ENCODE data around the gene KRT84. TPM values are rescaled to one million over a fixed set of nuclear protein-coding genes. Genes with fewer than 3 reads are reported as not detected.
A peak's percentile ranks its signal among the peaks of the same experiment; 100 is the strongest.

Gene KRT84
- total RNA-seq, 2 experiments from 2014 or later, result not detected

GRCh38 chr12:52394836-52395405 lies 9.5 kb upstream of the KRT84 start:
- CTCF ChIA-PET, result interaction anchor here (0.7 to 1.7 kb wide), 6 partner anchors 8 to 485 kb away, joined by 3 to 5 read pairs (median 3); partner anchors contain the start of gene KRT80
- intact Hi-C loops (cut with micrococcal nuclease), result no loop called here
- TF ChIP-seq CTCF (IDR thresholded peaks at IDR 0.05), result no peak
- ATAC-seq (no peak), DNase-seq (no peak)
- Mint-ChIP-seq H3K4me3 (no peak overlapping the region), H3K27ac (no peak overlapping the region), H3K36me3 (ENCODE audit: low read depth) (no peaks in the 10 kb centered on the region), H3K4me1 (ENCODE audit: low read depth) (no peaks in the 10 kb centered on the region), H3K9me3 (no peaks in the 10 kb centered on the region), H3K27me3 (no peaks in the 10 kb centered on the region)
- POLR2A ChIA-PET, result no interaction called here

- Mint-ChIP-seq H3K27me3 (no peaks in the 10 kb centered on the region), H3K36me3 (ENCODE audit: low read depth) (no peaks in the 10 kb centered on the region), H3K9me3 (no peaks in the 10 kb centered on the region), H3K4me1 (ENCODE audit: low read depth) (no peaks in the 10 kb centered on the region), H3K4me3 (no peak overlapping the region), H3K27ac (no peak overlapping the region)
- intact Hi-C loops (cut with micrococcal nuclease), result no loop called here
- ATAC-seq (no peak), DNase-seq (no peak)
- ChIA-PET CTCF (interaction anchor here (1.0 kb wide), 1 partner anchor 31 kb away, joined by 3 read pairs; no protein-coding TSS in a partner anchor), POLR2A (no interaction called here)
- no peak for TF ChIP-seq CTCF (IDR thresholded peaks at IDR 0.05)
Measured at GRCh38 chr12:52392465-52393007, 7.1 kb upstream of the KRT84 start.

GRCh38 chr12:52391618-52392002 lies 6.2 kb upstream of the KRT84 start:
- intact Hi-C loops (cut with micrococcal nuclease), result no loop called here
- Mint-ChIP-seq H3K27me3 (no peaks in the 10 kb centered on the region), H3K4me1 (ENCODE audit: low read depth) (no peaks in the 10 kb centered on the region)

GRCh38 chr12:52390739-52391617 lies 5.5 kb upstream of the KRT84 start:
- H3K27me3 Mint-ChIP-seq, result no peaks in the 10 kb centered on the region
- peak; percentile 42 for TF ChIP-seq CTCF (IDR thresholded peaks at IDR 0.05)
- ATAC-seq (no peak), DNase-seq (peak; percentile 23)
- ChIA-PET CTCF (interaction anchor here (1.0 to 1.4 kb wide), 2 partner anchors 18 to 29 kb away, joined by 3 to 7 read pairs; no protein-coding TSS in a partner anchor), POLR2A (no interaction called here)
- no peaks in the 10 kb centered on the region for H3K36me3 Mint-ChIP-seq (ENCODE audit: low read depth)
- H3K4me3 Mint-ChIP-seq, result no peak overlapping the region
- no peaks in the 10 kb centered on the region for H3K9me3 Mint-ChIP-seq
- H3K27ac Mint-ChIP-seq, result no peak overlapping the region
- intact Hi-C loops (cut with micrococcal nuclease), result no loop called here
- H3K4me1 Mint-ChIP-seq (ENCODE audit: low read depth), result no peaks in the 10 kb centered on the region

More at GRCh38 chr12:52391618-52392002, 6.2 kb upstream of the KRT84 start:
- POLR2A ChIA-PET, result no interaction called here
- no peaks in the 10 kb centered on the region for H3K9me3 Mint-ChIP-seq
- H3K36me3 Mint-ChIP-seq (ENCODE audit: low read depth), result no peaks in the 10 kb centered on the region
- no peak overlapping the region for H3K4me3 Mint-ChIP-seq
- ATAC-seq, result no peak
- no peak overlapping the region for H3K27ac Mint-ChIP-seq
- TF ChIP-seq CTCF (IDR thresholded peaks at IDR 0.05), result no peak
- no peak for DNase-seq
- CTCF ChIA-PET, result interaction anchor here (1.0 to 1.4 kb wide), 2 partner anchors 18 to 30 kb away, joined by 3 to 7 read pairs; no protein-coding TSS in a partner anchor

Data from activated CD8-positive, alpha-beta T cell treated with anti-CD3 and anti-CD28 coated beads for 36 hours (primary cell).